ENCODE measurements around the gene TNRC18. TPM values are rescaled to one million over a fixed set of nuclear protein-coding genes. Genes with fewer than 3 reads are reported as not detected.

The TNRC18 gene
- total and polyA plus RNA-seq, 9 of the 15 experiments (the other 6 are each of a cell fraction or from before 2014, with no cell fraction given): 0.03 to 43.2 (median 18.0) TPM

DNA sequence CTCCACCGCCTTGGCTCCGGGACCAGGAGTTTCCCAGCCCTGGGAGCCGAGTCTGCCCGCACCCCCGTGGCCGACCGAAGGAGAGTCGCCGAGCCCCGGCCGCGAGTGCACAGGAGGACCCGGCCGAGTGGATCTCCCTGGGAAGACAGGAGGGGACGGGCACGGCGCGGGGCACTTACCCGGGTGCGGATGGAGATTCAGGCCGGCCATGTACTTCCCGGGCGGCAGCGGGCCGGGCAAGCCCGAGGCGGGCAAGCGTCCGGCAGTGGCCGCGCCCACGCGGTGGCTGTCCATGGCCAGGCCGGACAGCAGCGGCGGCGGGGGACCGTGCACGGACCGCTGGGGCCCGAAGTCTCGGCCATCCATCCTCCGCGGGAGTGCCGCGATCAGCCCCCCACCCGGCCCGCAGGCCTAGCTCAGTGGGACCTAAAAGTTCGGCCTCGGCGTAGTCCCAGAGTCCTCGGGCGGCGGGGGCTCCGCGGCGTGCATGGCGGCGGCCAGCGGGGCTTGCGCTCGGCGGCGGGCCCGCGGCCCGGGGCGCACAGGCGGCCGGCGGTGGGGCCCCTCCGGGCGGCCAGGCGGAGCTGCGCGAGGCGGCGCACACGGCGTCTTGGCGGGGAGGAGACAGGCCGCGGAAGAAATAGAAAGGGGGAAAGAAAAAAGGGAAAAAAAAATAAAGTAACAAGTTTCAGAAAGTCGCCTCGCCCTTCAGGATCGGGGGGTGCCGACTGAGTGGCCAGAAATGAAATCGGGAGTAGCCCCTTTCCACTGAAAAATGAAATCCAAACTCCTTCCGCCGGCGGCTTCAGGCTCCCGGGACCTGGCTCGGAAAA, 2.5 kb downstream of the TNRC18 start (continued):
- TF ChIP-seq, protein P1, sequence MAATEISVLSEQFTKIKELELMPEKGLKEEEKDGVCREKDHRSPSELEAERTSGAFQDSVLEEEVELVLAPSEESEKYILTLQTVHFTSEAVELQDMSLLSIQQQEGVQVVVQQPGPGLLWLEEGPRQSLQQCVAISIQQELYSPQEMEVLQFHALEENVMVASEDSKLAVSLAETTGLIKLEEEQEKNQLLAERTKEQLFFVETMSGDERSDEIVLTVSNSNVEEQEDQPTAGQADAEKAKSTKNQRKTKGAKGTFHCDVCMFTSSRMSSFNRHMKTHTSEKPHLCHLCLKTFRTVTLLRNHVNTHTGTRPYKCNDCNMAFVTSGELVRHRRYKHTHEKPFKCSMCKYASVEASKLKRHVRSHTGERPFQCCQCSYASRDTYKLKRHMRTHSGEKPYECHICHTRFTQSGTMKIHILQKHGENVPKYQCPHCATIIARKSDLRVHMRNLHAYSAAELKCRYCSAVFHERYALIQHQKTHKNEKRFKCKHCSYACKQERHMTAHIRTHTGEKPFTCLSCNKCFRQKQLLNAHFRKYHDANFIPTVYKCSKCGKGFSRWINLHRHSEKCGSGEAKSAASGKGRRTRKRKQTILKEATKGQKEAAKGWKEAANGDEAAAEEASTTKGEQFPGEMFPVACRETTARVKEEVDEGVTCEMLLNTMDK (IDR thresholded peaks at IDR 0.05; ENCODE audit: borderline replicate concordance, insufficient read depth, low read depth, low read length, poor library complexity, severe bottlenecking): no peak
- TF ChIP-seq PRPF4 (IDR thresholded peaks at IDR 0.05; ENCODE audit: insufficient read depth, low read depth, low read length, poor library complexity, severe bottlenecking) (peak; percentile 20), ZNF445 (CRISPR knock-in tag; IDR thresholded peaks at IDR 0.05; ENCODE audit: low read depth) (no peak), ZNF644 (tag; IDR thresholded peaks at IDR 0.05; ENCODE audit: low read depth) (no peak), SMAD3 (CRISPR knock-in tag; conservative IDR thresholded peaks at IDR 0.05) (no peak), SRSF3 (IDR thresholded peaks at IDR 0.05; ENCODE audit: insufficient read depth, low read length) (no peak), NFXL1 (CRISPR knock-in tag; IDR thresholded peaks at IDR 0.05) (no peak), SP2 (IDR thresholded peaks at IDR 0.05; ENCODE audit: extremely low read depth, low read depth, low read length, poor library complexity, severe bottlenecking) (no peak), ETV1 (tag; conservative IDR thresholded peaks at IDR 0.05; ENCODE audit: low read depth) (no peak), HNRNPUL1 (IDR thresholded peaks at IDR 0.05; ENCODE audit: low read length) (no peak), ESRRB (CRISPR knock-in tag; IDR thresholded peaks at IDR 0.05; ENCODE audit: borderline replicate concordance) (no peak), JUN (IDR thresholded peaks at IDR 0.05; ENCODE audit: borderline replicate concordance, low read depth, low read length) (no peak), JUN (CRISPR knock-in tag; IDR thresholded peaks at IDR 0.05; ENCODE audit: borderline replicate concordance) (no peak), TBP (optimal IDR thresholded peaks at IDR 0.05; ENCODE audit: low read depth, low read length) (peak; percentile 9), POU5F1 (IDR thresholded peaks at IDR 0.05; ENCODE audit: borderline replicate concordance, low read depth, low read length, partially characterized antibody) (no peak), ZC3H11A (IDR thresholded peaks at IDR 0.05; ENCODE audit: low read depth, low read length) (no peak), MBD2 (IDR thresholded peaks at IDR 0.05; ENCODE audit: borderline replicate concordance, low read depth) (no peak), CBFA2T3 (IDR thresholded peaks at IDR 0.05) (no peak), KDM4B (IDR thresholded peaks at IDR 0.05; ENCODE audit: borderline replicate concordance in 2 of 2, low read depth in 1 of 2) (no peak)
- TF ChIP-seq, protein P2, sequence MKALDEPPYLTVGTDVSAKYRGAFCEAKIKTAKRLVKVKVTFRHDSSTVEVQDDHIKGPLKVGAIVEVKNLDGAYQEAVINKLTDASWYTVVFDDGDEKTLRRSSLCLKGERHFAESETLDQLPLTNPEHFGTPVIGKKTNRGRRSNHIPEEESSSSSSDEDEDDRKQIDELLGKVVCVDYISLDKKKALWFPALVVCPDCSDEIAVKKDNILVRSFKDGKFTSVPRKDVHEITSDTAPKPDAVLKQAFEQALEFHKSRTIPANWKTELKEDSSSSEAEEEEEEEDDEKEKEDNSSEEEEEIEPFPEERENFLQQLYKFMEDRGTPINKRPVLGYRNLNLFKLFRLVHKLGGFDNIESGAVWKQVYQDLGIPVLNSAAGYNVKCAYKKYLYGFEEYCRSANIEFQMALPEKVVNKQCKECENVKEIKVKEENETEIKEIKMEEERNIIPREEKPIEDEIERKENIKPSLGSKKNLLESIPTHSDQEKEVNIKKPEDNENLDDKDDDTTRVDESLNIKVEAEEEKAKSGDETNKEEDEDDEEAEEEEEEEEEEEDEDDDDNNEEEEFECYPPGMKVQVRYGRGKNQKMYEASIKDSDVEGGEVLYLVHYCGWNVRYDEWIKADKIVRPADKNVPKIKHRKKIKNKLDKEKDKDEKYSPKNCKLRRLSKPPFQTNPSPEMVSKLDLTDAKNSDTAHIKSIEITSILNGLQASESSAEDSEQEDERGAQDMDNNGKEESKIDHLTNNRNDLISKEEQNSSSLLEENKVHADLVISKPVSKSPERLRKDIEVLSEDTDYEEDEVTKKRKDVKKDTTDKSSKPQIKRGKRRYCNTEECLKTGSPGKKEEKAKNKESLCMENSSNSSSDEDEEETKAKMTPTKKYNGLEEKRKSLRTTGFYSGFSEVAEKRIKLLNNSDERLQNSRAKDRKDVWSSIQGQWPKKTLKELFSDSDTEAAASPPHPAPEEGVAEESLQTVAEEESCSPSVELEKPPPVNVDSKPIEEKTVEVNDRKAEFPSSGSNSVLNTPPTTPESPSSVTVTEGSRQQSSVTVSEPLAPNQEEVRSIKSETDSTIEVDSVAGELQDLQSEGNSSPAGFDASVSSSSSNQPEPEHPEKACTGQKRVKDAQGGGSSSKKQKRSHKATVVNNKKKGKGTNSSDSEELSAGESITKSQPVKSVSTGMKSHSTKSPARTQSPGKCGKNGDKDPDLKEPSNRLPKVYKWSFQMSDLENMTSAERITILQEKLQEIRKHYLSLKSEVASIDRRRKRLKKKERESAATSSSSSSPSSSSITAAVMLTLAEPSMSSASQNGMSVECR (CRISPR knock-in tag; IDR thresholded peaks at IDR 0.05): no peak
